GM19025 (cell line): Measurements from ENCODE around the gene ABHD15.
"Not testable (repeated sequence)": the region's sequence is repeated elsewhere in the genome, so short reads cannot be mapped to it uniquely, and the experiment has no call there.

Source experiments
- ATAC-seq: cut with Tn5 transposase; IDR thresholded peaks from one replicate; pipeline ENCODE4 v1.9.1; 2021; ENCODE audit warnings: mild to moderate bottlenecking, low read depth, moderate library complexity; ENCODE audit not compliant: unreplicated experiment

ABHD15 gene

GRCh38 chr17:29571883-29572681 is 5.2 kb upstream of the ABHD15 start:
- ATAC-seq, result no peak

GRCh38 chr17:29571486-29571882 is 4.6 kb upstream of the ABHD15 start:
- ATAC-seq, result no peak

- no peak for ATAC-seq
These were observed 3.7 kb upstream of the ABHD15 start for GRCh38 chr17:29570521-29570920.

- no peak for ATAC-seq
These were observed 2.6 kb upstream of the ABHD15 start for GRCh38 chr17:29569245-29569950.

- peak; percentile 36 for ATAC-seq
These were observed 1.8 kb upstream of the ABHD15 start, which contains the start of gene TP53I13 for GRCh38 chr17:29568331-29569244. TP53I13 (plus strand) TSS chr17:29568701; CDS start chr17:29568759, 58 bp downstream.

- ATAC-seq, result peak; percentile 23
These were observed 905 bp upstream of the ABHD15 start for GRCh38 chr17:29567554-29568330.

GRCh38 chr17:29567304-29567553 is 392 bp upstream of the ABHD15 start:
- ATAC-seq, result no peak

- ATAC-seq, result no peak
These were observed 979 bp downstream of the ABHD15 start for GRCh38 chr17:29565643-29566472.

GRCh38 chr17:29563816-29564215 is 3.0 kb downstream of the ABHD15 start:
- no peak for ATAC-seq

- no peak for ATAC-seq
These were observed 4.2 kb downstream of the ABHD15 start for GRCh38 chr17:29562615-29563014.

- no peak for ATAC-seq
These were observed 5.0 kb downstream of the ABHD15 start for GRCh38 chr17:29561554-29562517.

- ATAC-seq, result no peak
These were observed 6.5 kb downstream of the ABHD15 start for GRCh38 chr17:29560316-29560715.

- ATAC-seq, result no peak
These were observed 7.2 kb downstream of the ABHD15 start for GRCh38 chr17:29559640-29560039.

- ATAC-seq, result not testable (repeated sequence)
These were observed 8.7 kb downstream of the ABHD15 start for GRCh38 chr17:29558139-29558538.

GRCh38 chr17:29557739-29558116 is 9.1 kb downstream of the ABHD15 start:
- ATAC-seq, result no peak

GRCh38 chr17:29557085-29557738 is 9.6 kb downstream of the ABHD15 start:
- ATAC-seq, result no peak

- no peak for ATAC-seq
These were observed 11.0 kb downstream of the ABHD15 start for GRCh38 chr17:29555840-29556239.
